Endothelial cell (in vitro differentiated cells): ENCODE data around the gene PARVG. TPM values are rescaled to one million over a fixed set of nuclear protein-coding genes. Genes with fewer than 3 reads are reported as not detected.

Source experiments
- DNase-seq: peaks from one replicate; pipeline ENCODE4 v3.0.0; 2021; ENCODE audit warnings: low spot score
- H3K27ac Mint-ChIP-seq: one replicate; pipeline ENCODE4 v1.8.0; 2021; ENCODE audit warnings: mixed read lengths, inconsistent platforms; ENCODE audit not compliant: unreplicated experiment
- H3K27me3 Mint-ChIP-seq: one replicate; pipeline ENCODE4 v1.8.0; 2021; ENCODE audit warnings: mild to moderate bottlenecking, moderate library complexity, mixed read lengths, inconsistent platforms; ENCODE audit not compliant: unreplicated experiment
- H3K36me3 Mint-ChIP-seq: one replicate; pipeline ENCODE4 v1.8.0; 2021; ENCODE audit warnings: mild to moderate bottlenecking, low read depth, mixed read lengths, inconsistent platforms; ENCODE audit not compliant: unreplicated experiment
- H3K4me1 Mint-ChIP-seq: one replicate; pipeline ENCODE4 v1.8.0; 2021; ENCODE audit warnings: mild to moderate bottlenecking, mixed read lengths, inconsistent platforms; ENCODE audit not compliant: unreplicated experiment
- H3K4me3 Mint-ChIP-seq: one replicate; pipeline ENCODE4 v1.8.0; 2021; ENCODE audit warnings: mild to moderate bottlenecking, mixed read lengths, inconsistent platforms; ENCODE audit not compliant: unreplicated experiment
- H3K9me3 Mint-ChIP-seq: one replicate; pipeline ENCODE4 v1.8.0; 2021; ENCODE audit warnings: mixed read lengths, inconsistent platforms; ENCODE audit not compliant: unreplicated experiment
- total RNA-seq: library from RNA; stranded (reverse); fragmentation: NEBNext Ultra II Directional; extraction: Animal tissue kit (Norgen Biotek cat#: 25700); gene quantifications from one replicate; pipeline ENCODE4 v1.2.1, GENCODE V29; 2021; ENCODE audit not compliant: unreplicated experiment
- TF ChIP-seq, protein P1 (sequence below): fragments of 200-600 bp; sonication (generic); IDR thresholded peaks from one replicate; pipeline ENCODE4 v1.5.0; 2021; ENCODE audit warnings: antibody characterized with exemption; ENCODE audit not compliant: unreplicated experiment

PARVG gene
- total RNA-seq, 1 donor from 2014 or later = 0.90 TPM

DNA sequence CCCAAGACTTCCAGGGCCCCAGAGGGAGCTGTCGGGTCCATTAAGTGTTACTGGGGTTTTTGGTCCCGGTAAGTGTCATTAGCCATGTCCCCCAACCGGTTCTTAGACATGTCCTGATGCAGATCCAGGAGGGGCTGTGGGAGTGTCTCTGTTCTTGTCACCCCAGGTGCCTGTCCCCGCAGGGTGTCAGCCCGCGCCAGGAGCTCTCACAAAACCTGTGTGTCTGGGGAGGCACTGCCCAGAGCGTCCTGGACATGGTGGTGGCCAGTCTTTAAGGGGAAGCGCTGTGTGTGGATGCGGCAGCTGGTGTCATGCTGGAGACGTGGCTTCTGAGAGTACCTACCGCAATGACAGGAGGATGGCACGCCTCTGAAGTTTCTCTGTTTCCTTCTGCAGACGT is 12.5 kb upstream of the PARVG start:
- Mint-ChIP-seq H3K36me3 (peaks cover 3% of the 10 kb centered on the region), H3K27me3 (peaks cover 2% of the 10 kb centered on the region), H3K4me1 (peaks cover 4% of the 10 kb centered on the region), H3K4me3 (no peak overlapping the region), H3K27ac (no peak overlapping the region), H3K9me3 (no peaks in the 10 kb centered on the region)
- DNase-seq = no peak
- TF ChIP-seq, protein P1, sequence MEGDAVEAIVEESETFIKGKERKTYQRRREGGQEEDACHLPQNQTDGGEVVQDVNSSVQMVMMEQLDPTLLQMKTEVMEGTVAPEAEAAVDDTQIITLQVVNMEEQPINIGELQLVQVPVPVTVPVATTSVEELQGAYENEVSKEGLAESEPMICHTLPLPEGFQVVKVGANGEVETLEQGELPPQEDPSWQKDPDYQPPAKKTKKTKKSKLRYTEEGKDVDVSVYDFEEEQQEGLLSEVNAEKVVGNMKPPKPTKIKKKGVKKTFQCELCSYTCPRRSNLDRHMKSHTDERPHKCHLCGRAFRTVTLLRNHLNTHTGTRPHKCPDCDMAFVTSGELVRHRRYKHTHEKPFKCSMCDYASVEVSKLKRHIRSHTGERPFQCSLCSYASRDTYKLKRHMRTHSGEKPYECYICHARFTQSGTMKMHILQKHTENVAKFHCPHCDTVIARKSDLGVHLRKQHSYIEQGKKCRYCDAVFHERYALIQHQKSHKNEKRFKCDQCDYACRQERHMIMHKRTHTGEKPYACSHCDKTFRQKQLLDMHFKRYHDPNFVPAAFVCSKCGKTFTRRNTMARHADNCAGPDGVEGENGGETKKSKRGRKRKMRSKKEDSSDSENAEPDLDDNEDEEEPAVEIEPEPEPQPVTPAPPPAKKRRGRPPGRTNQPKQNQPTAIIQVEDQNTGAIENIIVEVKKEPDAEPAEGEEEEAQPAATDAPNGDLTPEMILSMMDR = no peak

DNA sequence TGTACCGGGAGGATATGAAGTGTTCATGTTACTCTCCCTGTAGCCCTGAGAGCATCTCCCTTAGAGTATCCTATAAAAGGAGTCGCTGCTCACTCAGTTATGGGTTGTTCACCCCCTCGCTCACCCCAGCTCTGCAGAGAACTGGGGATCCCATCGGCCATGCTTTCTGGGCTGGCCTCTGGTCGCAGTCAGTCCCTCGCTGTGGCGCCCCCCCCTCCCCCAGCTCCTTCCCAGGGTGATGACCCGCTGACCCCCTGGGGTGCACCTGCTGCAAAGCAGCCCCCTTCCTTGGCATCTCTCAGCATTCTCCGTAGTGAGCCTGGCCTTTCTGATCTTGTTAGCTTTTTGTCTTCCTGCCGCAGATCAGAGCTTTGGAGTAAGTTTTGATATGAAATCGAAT is 10.3 kb upstream of the PARVG start:
- Mint-ChIP-seq H3K9me3 (no peaks in the 10 kb centered on the region), H3K27me3 (peaks cover 2% of the 10 kb centered on the region), H3K4me1 (no peaks in the 10 kb centered on the region), H3K36me3 (peaks cover 3% of the 10 kb centered on the region), H3K27ac (no peak overlapping the region), H3K4me3 (no peak overlapping the region)
- TF ChIP-seq, protein P1 = no peak
- no peak for DNase-seq

DNA sequence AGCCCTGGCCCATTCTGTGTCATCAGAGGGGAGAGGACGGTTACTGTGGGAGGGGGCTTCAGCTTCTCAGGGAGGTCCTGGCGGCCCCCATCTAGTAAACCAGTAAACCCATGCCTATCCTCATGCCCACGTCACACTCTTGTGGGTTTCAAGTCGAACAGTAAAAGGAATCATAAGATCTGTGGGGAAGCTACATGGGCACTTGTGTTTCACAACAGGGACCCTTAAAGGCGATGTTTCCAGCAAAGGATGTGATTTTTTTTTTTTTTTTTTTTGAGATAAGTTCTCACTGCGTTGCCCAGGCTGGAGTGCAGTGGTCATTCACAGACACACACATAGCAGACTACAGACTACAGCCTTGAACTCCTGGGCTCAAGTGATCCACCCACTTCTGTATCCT is 9.2 kb upstream of the PARVG start:
- no peak for DNase-seq
- no peaks in the 10 kb centered on the region for H3K4me1 Mint-ChIP-seq
- H3K27me3 Mint-ChIP-seq = peaks cover 2% of the 10 kb centered on the region
- peaks cover 3% of the 10 kb centered on the region for H3K36me3 Mint-ChIP-seq
- TF ChIP-seq, protein P1 = no peak
- no peak overlapping the region for H3K27ac Mint-ChIP-seq
- H3K9me3 Mint-ChIP-seq = no peaks in the 10 kb centered on the region
- no peak overlapping the region for H3K4me3 Mint-ChIP-seq

DNA sequence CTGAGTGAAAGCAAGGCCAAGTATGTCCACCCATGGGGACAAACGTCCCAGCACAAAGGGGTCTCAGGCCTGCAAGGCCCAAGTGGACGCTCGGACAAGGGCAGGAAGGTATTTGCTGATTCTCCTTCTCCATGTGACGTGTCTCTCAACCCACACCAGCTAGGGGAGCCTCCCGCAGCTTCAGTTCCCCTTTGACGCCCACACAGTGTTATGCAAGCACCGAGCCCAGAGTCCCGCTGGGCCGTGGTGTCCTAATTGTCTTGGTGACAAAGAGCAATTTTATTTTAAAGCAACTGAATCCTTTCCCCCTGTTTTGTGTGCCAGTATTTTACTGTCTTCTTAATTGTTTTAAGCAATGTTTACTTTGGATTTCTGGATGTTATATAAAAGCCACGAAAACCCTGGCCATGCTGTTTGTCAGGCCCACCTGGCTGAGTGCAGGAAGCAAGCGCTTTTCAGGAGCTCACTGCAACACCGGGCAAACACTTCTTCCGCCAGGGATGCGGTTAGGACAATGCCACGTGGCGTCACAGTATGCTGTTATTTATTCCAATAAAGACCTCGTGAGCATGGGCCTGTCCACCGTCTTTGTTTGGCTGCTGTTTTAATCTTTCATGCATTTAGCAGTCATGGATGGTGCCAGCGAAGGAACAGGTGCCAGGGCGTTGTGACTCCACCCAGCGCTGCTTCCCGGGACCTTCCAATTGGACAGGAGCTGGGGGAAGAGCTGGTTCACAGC is 8.2 kb upstream of the PARVG start:
- Mint-ChIP-seq H3K27ac (no peak overlapping the region), H3K4me3 (no peak overlapping the region), H3K36me3 (peaks cover 3% of the 10 kb centered on the region), H3K4me1 (no peaks in the 10 kb centered on the region), H3K9me3 (no peaks in the 10 kb centered on the region), H3K27me3 (peaks cover 2% of the 10 kb centered on the region)
- DNase-seq = no peak
- TF ChIP-seq, protein P1 = no peak

DNA sequence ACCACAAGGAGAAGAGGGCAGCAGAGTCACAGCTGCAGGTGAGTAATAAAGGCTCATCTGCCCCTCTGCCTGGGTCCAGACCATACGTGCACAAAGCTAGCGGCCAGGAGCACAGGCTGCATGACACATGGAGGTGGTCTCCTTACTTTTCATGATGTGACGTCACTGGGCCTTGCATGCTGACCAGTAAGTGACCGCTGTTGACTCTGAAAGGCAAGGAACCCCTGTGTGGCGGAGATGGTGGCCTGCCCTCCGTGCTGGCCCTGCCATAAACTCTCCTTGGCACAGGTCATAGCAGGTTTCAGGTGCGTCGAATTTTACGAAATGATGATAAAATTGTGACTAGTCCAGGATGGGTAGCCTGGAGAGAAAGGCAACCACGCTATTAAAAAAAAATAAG is 7.6 kb upstream of the PARVG start:
- Mint-ChIP-seq H3K27ac (no peak overlapping the region), H3K4me1 (no peaks in the 10 kb centered on the region), H3K27me3 (peaks cover 2% of the 10 kb centered on the region), H3K9me3 (no peaks in the 10 kb centered on the region), H3K4me3 (no peak overlapping the region), H3K36me3 (peaks cover 3% of the 10 kb centered on the region)
- DNase-seq = no peak
- TF ChIP-seq, protein P1 = no peak
